B cell (primary cell): ENCODE results near the gene MYH7. TPM values are rescaled to one million over a fixed set of nuclear protein-coding genes. Genes with fewer than 3 reads are reported as not detected.

ENCODE experiments used
- ATAC-seq: fragments of 200-7000 bp; cut with Tn5 transposase; one replicate; pipeline ENCODE4 v1.10.0; 2021; ENCODE audit warnings: low read depth, mild to moderate bottlenecking, moderate number of reproducible peaks, moderate library complexity
- CTCF ChIA-PET: fragments of 350-600 bp; sonication (Branson Sonifier 250); formaldehyde crosslinking; loops from one replicate; lab custom pipeline; 2021; ENCODE audit warnings: antibody characterized with exemption, inconsistent platforms; lab: Charles Lee
- POLR2A ChIA-PET: fragments of 350-600 bp; sonication (Branson Sonifier 250); formaldehyde crosslinking; loops from one replicate; lab custom pipeline; 2021; ENCODE audit warnings: antibody characterized with exemption; lab: Charles Lee
- DNase-seq: peaks from one replicate; pipeline ENCODE4 v3.0.0; 2013
- H2AFZ ChIP-seq: 2 replicates; pipeline ENCODE4 v1.6.1; 2012; ENCODE audit warnings: mild to moderate bottlenecking, low read depth, low read length; ENCODE audit not compliant: insufficient read depth, poor library complexity, severe bottlenecking
- H3K27ac ChIP-seq, 2 donors: 1 replicate in 1 of 2; 2 replicates in 1 of 2; pipeline ENCODE4 v1.5.1; 2012 to 2013; ENCODE audit warnings: low read length in 2 of 2, mild to moderate bottlenecking in 2 of 2, moderate library complexity in 1 of 2
- H3K27me3 ChIP-seq, 4 experiments: fragments of 200-600 bp in 1 of 4; sonication (generic) in 1 of 4; replicated peaks in 1 of 4; 1 replicate in 2 of 4; 2 replicates in 2 of 4; pipeline versions ENCODE4 v1.6.1 to v1.7.0; 2013 to 2016; ENCODE audit warnings: low read length in 3 of 4, mild to moderate bottlenecking in 2 of 4, mixed read lengths in 1 of 4, moderate library complexity in 1 of 4; ENCODE audit not compliant: insufficient read depth in 4 of 4, control insufficient read depth in 3 of 4; ENCODE audit errors: control extremely low read depth in 1 of 4
- H3K36me3 ChIP-seq, 2 experiments: replicated peaks in 1 of 2; 1 replicate in 1 of 2; 2 replicates in 1 of 2; pipeline versions ENCODE4 v1.6.1 to v1.7.1; 2013; ENCODE audit warnings: low read length in 1 of 2; ENCODE audit not compliant: insufficient read depth in 2 of 2, control insufficient read depth in 1 of 2; ENCODE audit errors: control extremely low read depth in 1 of 2, extremely low read depth in 1 of 2
- H3K4me1 ChIP-seq, 2 donors: fragments of 200-600 bp in 1 of 2; sonication (generic) in 1 of 2; 1 replicate in 1 of 2; 2 replicates in 1 of 2; pipeline versions ENCODE4 v1.5.1 to v1.6.1; 2013 to 2017; ENCODE audit warnings: low read length in 2 of 2; ENCODE audit not compliant: control insufficient read depth in 2 of 2, insufficient read depth in 2 of 2
- H3K4me2 ChIP-seq: replicated peaks from 2 replicates; pipeline ENCODE3; 2012; ENCODE audit warnings: mild to moderate bottlenecking, low read depth, low read length; ENCODE audit not compliant: poor library complexity, severe bottlenecking
- H3K4me3 ChIP-seq, 5 experiments: fragments of 200-600 bp in 1 of 5; sonication (generic) in 1 of 5; 1 replicate in 3 of 5; 2 replicates in 2 of 5; pipeline versions ENCODE4 v1.5.1 to v1.7.0; 2011 to 2016; ENCODE audit warnings: low read length in 4 of 5, mild to moderate bottlenecking in 4 of 5, low read depth in 2 of 5, control low read depth in 1 of 5, moderate library complexity in 1 of 5; ENCODE audit not compliant: insufficient read depth in 1 of 5; ENCODE audit errors: control extremely low read depth in 1 of 5, extremely low read depth in 1 of 5
- H3K79me2 ChIP-seq: fragments of 200-600 bp; sonication (generic); one replicate; pipeline ENCODE4 v1.6.0; 2016; ENCODE audit warnings: low read length; ENCODE audit not compliant: control insufficient read depth, insufficient read depth
- H3K9ac ChIP-seq: fragments of 200-600 bp; sonication (generic); 2 replicates; pipeline ENCODE4 v1.6.1; 2017; ENCODE audit warnings: mild to moderate bottlenecking, low read length, moderate library complexity
- H3K9me3 ChIP-seq, 3 donors: one replicate each; pipeline versions ENCODE4 v1.6.1 to v1.7.1; 2013; ENCODE audit warnings: low read length in 2 of 3; ENCODE audit not compliant: control insufficient read depth in 2 of 3, insufficient read depth in 1 of 3; ENCODE audit errors: control extremely low read depth in 1 of 3
- H4K20me1 ChIP-seq: 2 replicates; pipeline ENCODE4 v1.6.0; 2012; ENCODE audit warnings: mild to moderate bottlenecking, low read length; ENCODE audit not compliant: insufficient read depth, control insufficient read depth, poor library complexity, severe bottlenecking
- H3K27ac Mint-ChIP-seq: one replicate; pipeline ENCODE4 v1.8.0; 2021; ENCODE audit warnings: mixed read lengths
- H3K27me3 Mint-ChIP-seq: one replicate; pipeline ENCODE4 v1.8.0; 2021; ENCODE audit warnings: mixed read lengths
- H3K4me1 Mint-ChIP-seq: one replicate; pipeline ENCODE4 v1.8.0; 2021; ENCODE audit warnings: mixed read lengths
- H3K4me3 Mint-ChIP-seq: one replicate; pipeline ENCODE4 v1.8.0; 2021; ENCODE audit warnings: mixed read lengths
- H3K9me3 Mint-ChIP-seq: one replicate; pipeline ENCODE4 v1.8.0; 2022; ENCODE audit warnings: mixed read lengths; ENCODE audit not compliant: insufficient read depth
- EZH2 ChIP-seq: IDR thresholded peaks from 2 replicates; pipeline ENCODE4 v1.6.1; 2012; ENCODE audit warnings: borderline replicate concordance, low read depth, mild to moderate bottlenecking, moderate library complexity, low read length; ENCODE audit not compliant: insufficient read depth, poor library complexity, severe bottlenecking
- WGBS: methylation state at CpG from one replicate; pipeline ENCODE4 v1.1.5; 2013; ENCODE audit warnings: missing lambda C conversion rate; ENCODE audit not compliant: insufficient coverage; 5-methylcytosine and 5-hydroxymethylcytosine counted together
- intact Hi-C: fragments of 100-400 bp; cut with micrococcal nuclease; formaldehyde crosslinking; loops from one replicate; pipeline ENCODE4 v1.10.0; 2022
- polyA plus RNA-seq: library from polyadenylated mRNA; depleted of rRNA; stranded (reverse); fragments of >200 nt; gene quantifications from 2 replicates; pipeline ENCODE4 v1.2.3, GENCODE V29; 2012
- total RNA-seq, 2 donors: library from RNA; stranded (reverse); fragments of 120-200 nt in 1 of 2; gene quantifications; 1 replicate in 1 of 2; 2 replicates in 1 of 2; pipeline versions ENCODE4 v1.2.3 to v1.2.4, GENCODE V29; 2013 to 2022
- TF ChIP-seq, protein P1 (sequence below): fragments of 200-600 bp; IDR thresholded peaks from one replicate; pipeline ENCODE4 v1.8.0; 2022; ENCODE audit warnings: antibody characterized with exemption, mild to moderate bottlenecking

Gene MYH7
- total and polyA plus RNA-seq, 2 donors (not counting 1 experiment from before 2014, with no cell fraction given): not detected

DNA sequence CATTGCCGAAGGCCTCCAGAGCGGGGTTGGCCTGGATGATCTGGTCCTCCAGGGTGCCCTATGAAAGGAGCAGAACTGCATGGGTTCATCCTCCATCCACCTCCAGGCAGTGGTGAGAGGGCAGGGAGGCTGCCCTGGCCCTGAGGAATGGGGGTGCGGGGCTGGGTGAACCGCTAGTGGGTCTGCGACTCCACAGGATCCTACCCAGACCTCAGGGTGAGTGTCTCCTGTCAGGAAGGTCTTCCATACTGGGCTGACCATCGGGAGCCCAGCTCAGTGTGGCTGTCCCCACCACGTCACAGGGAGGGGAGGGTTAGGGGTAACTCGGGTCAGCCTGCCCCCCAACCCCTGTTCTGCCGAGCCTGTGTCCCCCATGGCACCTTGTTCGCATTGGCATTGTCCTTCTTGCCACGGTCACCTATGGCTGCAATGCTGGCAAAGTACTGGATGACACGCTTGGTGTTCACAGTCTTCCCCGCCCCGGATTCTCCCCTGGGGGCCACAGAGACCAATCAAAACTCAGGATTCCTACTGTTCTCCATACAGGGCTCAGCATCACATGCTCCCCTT is 31.0 kb downstream of the MYH7 start:
- Histone ChIP-seq H3K27me3 (peaks cover 0 to 41% (median 13%) of the 10 kb centered on the region in 4 experiments), H3K9ac (no peak overlapping the region), H2AFZ (no peak overlapping the region), H3K4me1 (peaks cover 4 to 12% of the 10 kb centered on the region in 2 donors), H3K9me3 (no peaks in the 10 kb centered on the region), H3K79me2 (no peaks in the 10 kb centered on the region), H3K4me3 (no peak overlapping the region), H3K4me2 (no peak overlapping the region), H3K27ac (no peak overlapping the region), H4K20me1 (no peaks in the 10 kb centered on the region), H3K36me3 (no peaks in the 10 kb centered on the region)
- Mint-ChIP-seq H3K9me3 (no peaks in the 10 kb centered on the region), H3K4me3 (no peak overlapping the region), H3K4me1 (peaks cover 18% of the 10 kb centered on the region), H3K27ac (no peak overlapping the region), H3K27me3 (peaks cover 57% of the 10 kb centered on the region)
- intact Hi-C loops: no loop called here
- no peak for TF ChIP-seq EZH2
- TF ChIP-seq, protein P1, sequence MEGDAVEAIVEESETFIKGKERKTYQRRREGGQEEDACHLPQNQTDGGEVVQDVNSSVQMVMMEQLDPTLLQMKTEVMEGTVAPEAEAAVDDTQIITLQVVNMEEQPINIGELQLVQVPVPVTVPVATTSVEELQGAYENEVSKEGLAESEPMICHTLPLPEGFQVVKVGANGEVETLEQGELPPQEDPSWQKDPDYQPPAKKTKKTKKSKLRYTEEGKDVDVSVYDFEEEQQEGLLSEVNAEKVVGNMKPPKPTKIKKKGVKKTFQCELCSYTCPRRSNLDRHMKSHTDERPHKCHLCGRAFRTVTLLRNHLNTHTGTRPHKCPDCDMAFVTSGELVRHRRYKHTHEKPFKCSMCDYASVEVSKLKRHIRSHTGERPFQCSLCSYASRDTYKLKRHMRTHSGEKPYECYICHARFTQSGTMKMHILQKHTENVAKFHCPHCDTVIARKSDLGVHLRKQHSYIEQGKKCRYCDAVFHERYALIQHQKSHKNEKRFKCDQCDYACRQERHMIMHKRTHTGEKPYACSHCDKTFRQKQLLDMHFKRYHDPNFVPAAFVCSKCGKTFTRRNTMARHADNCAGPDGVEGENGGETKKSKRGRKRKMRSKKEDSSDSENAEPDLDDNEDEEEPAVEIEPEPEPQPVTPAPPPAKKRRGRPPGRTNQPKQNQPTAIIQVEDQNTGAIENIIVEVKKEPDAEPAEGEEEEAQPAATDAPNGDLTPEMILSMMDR: no peak
- DNase-seq (no peak), ATAC-seq (no peak)
- ChIA-PET POLR2A (no interaction called here), CTCF (no interaction called here)
- WGBS: 93% methylated on average over 14 of the region's 14 CpGs

DNA sequence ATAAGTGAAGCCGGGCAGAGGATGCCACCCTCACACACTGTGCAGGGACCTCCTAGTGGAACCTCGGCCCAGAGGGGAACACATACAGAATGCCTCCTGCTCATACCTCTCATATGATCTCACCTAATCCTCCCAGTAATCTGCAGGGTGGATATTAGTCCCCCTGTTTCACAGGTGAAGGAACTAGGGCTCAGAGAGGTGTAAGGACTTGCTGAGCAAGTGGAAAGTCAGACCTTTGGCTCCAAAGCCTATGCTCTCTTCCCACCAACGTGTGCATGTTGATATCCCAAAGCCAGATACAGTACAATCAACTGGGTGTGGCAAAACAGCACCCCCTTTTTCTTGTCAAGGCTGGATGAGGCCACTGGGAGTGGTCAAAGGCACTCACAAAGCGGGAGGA is 31.6 kb downstream of the MYH7 start:
- H3K9ac ChIP-seq: no peak overlapping the region
- no peak overlapping the region for H3K4me3 Mint-ChIP-seq

More for the DNA sequence above, 31.6 kb downstream of the MYH7 start:
- Histone ChIP-seq H3K9me3 (no peaks in the 10 kb centered on the region), H3K27ac (no peak overlapping the region), H3K36me3 (no peaks in the 10 kb centered on the region), H3K27me3 (peaks cover 0 to 41% (median 13%) of the 10 kb centered on the region in 4 experiments), H3K79me2 (no peaks in the 10 kb centered on the region), H3K4me2 (no peak overlapping the region), H3K4me3 (no peak overlapping the region), H4K20me1 (no peaks in the 10 kb centered on the region), H2AFZ (no peak overlapping the region), H3K4me1 (peaks cover 4 to 12% of the 10 kb centered on the region in 2 donors)
- CTCF ChIA-PET: no interaction called here
- intact Hi-C loops: no loop called here
- no peak for DNase-seq
- TF ChIP-seq, protein P1: no peak
- no peak for TF ChIP-seq EZH2
- Mint-ChIP-seq H3K27ac (no peak overlapping the region), H3K27me3 (peaks cover 57% of the 10 kb centered on the region), H3K9me3 (no peaks in the 10 kb centered on the region), H3K4me1 (peaks cover 18% of the 10 kb centered on the region)
- WGBS: 83% methylated on average over 2 of the region's 4 CpGs
- ATAC-seq: no peak
- POLR2A ChIA-PET: no interaction called here
